HepG2 (cell line): Measurements from ENCODE around the gene DIS3L2. TPM values are rescaled to one million over a fixed set of nuclear protein-coding genes. Genes with fewer than 3 reads are reported as not detected.

ENCODE experiments used
- ATAC-seq: fragments of 200-7000 bp; cut with Tn5 transposase; 3 replicates; pipeline ENCODE4 v1.9.1; 2020; ENCODE audit warnings: mild to moderate bottlenecking, moderate library complexity
- BruUV-seq: library from RNA; stranded (reverse); fragments of 400-500 nt; replicated peaks from 2 replicates; lab custom pipeline; 2021; lab: Mats Ljungman, UMichigan
- CTCF ChIA-PET: fragments of 300-600 bp; formaldehyde crosslinking; extraction: SDS; loops from one replicate; lab custom pipeline; 2021; ENCODE audit warnings: low total read pairs, inconsistent platforms, low intra/inter-chr PET ratio; lab: Yijun Ruan, JAX
- POLR2A ChIA-PET: fragments of 350-600 bp; sonication (Branson Sonifier 250); formaldehyde crosslinking; loops from one replicate; lab custom pipeline; 2020; ENCODE audit warnings: antibody characterized with exemption, inconsistent platforms; lab: Yijun Ruan, JAX
- DNase-seq: peaks from one replicate; pipeline ENCODE4 v3.0.0-alpha.2; 2015; ENCODE audit warnings: low spot score
- FAIRE-seq: peaks from 3 replicates; lab custom pipeline; 2011; peaks lifted over from hg19 to GRCh38; lab: Jason Lieb, UNC
- H2AFZ ChIP-seq: one replicate; pipeline ENCODE4 v1.6.1; 2011; ENCODE audit warnings: low read length, inconsistent platforms
- H3K27ac ChIP-seq: fragments of 300-600 bp; 3 replicates; pipeline ENCODE4 v1.8.0; 2011; ENCODE audit warnings: mixed run types, mild to moderate bottlenecking, mixed read lengths, low read length, inconsistent platforms; ENCODE audit not compliant: insufficient read depth; ENCODE audit errors: extremely low read length
- H3K27me3 ChIP-seq, 2 experiments: fragments of 200-600 bp in 1 of 2; 2 replicates in 1 of 2; 3 replicates in 1 of 2; pipeline versions ENCODE4 v1.6.0 to v1.8.0; 2011; ENCODE audit warnings: low read length in 2 of 2, mild to moderate bottlenecking in 2 of 2, moderate library complexity in 2 of 2, inconsistent platforms in 1 of 2; ENCODE audit not compliant: insufficient read depth in 2 of 2, control insufficient read depth in 1 of 2
- H3K36me3 ChIP-seq, 2 experiments: fragments of 200-600 bp in 1 of 2; replicated peaks in 1 of 2; 2 replicates in 1 of 2; 3 replicates in 1 of 2; pipeline versions ENCODE4 v1.5.1 to v1.8.0; 2011; ENCODE audit warnings: low read length in 2 of 2, inconsistent platforms in 1 of 2; ENCODE audit not compliant: insufficient read depth in 2 of 2, control insufficient read depth in 1 of 2
- H3K4me1 ChIP-seq: 2 replicates; pipeline ENCODE4 v1.5.1; 2012; ENCODE audit warnings: low read length, inconsistent platforms; ENCODE audit not compliant: insufficient read depth
- H3K4me2 ChIP-seq: 2 replicates; pipeline ENCODE4 v1.6.0; 2011; ENCODE audit warnings: low read depth, low read length, inconsistent platforms
- H3K4me3 ChIP-seq, 3 experiments: fragments of 200-600 bp in 1 of 3; sonication (generic), shearing (Covaris generic) in 1 of 3; replicated peaks in 1 of 3; 2 replicates each; pipeline ENCODE4 v1.5.1; 2011 to 2016; ENCODE audit warnings: low read length in 3 of 3, inconsistent platforms in 2 of 3, low read depth in 2 of 3, mild to moderate bottlenecking in 2 of 3, control low read depth in 1 of 3, mixed read lengths in 1 of 3; ENCODE audit not compliant: insufficient read depth in 1 of 3
- H3K79me2 ChIP-seq: one replicate; pipeline ENCODE4 v1.6.1; 2011; ENCODE audit warnings: low read length, inconsistent platforms; ENCODE audit not compliant: insufficient read depth
- H3K9ac ChIP-seq: 2 replicates; pipeline ENCODE4 v1.6.0; 2011; ENCODE audit warnings: mild to moderate bottlenecking, low read depth, low read length, inconsistent platforms; ENCODE audit not compliant: insufficient read depth
- H3K9me3 ChIP-seq: 2 replicates; pipeline ENCODE4 v1.5.1; 2012; ENCODE audit warnings: mild to moderate bottlenecking, low read length
- H4K20me1 ChIP-seq: 2 replicates; pipeline ENCODE4 v1.6.0; 2011; ENCODE audit warnings: inconsistent platforms, mild to moderate bottlenecking, low read length, moderate library complexity; ENCODE audit not compliant: insufficient read depth
- ATF3 ChIP-seq: sonication (generic); formaldehyde crosslinking; IDR thresholded peaks from 2 replicates; pipeline ENCODE4 v1.4.0; 2020; ENCODE audit warnings: missing genetic modification reagents
- CEBPG ChIP-seq: IDR thresholded peaks from 2 replicates; pipeline ENCODE4 v1.6.1; 2016
- ELF4 ChIP-seq: sonication (generic); formaldehyde crosslinking; IDR thresholded peaks from 2 replicates; pipeline ENCODE4 v1.5.0; 2020; ENCODE audit warnings: missing genetic modification reagents, mild to moderate bottlenecking, moderate library complexity, borderline replicate concordance
- GMEB2 ChIP-seq: IDR thresholded peaks from 2 replicates; pipeline ENCODE4 v1.6.1; 2016; ENCODE audit warnings: missing biosample characterization, missing genetic modification reagents, low read depth
- HCFC1 ChIP-seq: fragments of 150-350 bp; IDR thresholded peaks from 2 replicates; pipeline ENCODE4 v1.6.1; 2014; ENCODE audit warnings: low read depth, low read length
- HNF4A ChIP-seq: sonication (generic); formaldehyde crosslinking; IDR thresholded peaks from 2 replicates; pipeline ENCODE4 v1.4.0; 2020; ENCODE audit warnings: missing genetic modification reagents
- KLF6 ChIP-seq: IDR thresholded peaks from 2 replicates; pipeline ENCODE4 v1.8.0; 2016; ENCODE audit warnings: missing biosample characterization, missing genetic modification reagents
- MAFG ChIP-seq: sonication (generic); formaldehyde crosslinking; IDR thresholded peaks from 2 replicates; pipeline ENCODE4 v1.5.1; 2020; ENCODE audit warnings: mild to moderate bottlenecking, missing genetic modification reagents
- RARA ChIP-seq: IDR thresholded peaks from 2 replicates; pipeline ENCODE4 v1.6.1; 2016; ENCODE audit warnings: missing genetic modification reagents, missing compliant biosample characterization
- RBM22 ChIP-seq: fragments of 200-400 bp; formaldehyde crosslinking; optimal IDR thresholded peaks from 2 replicates; pipeline ENCODE3; 2017; ENCODE audit warnings: mild to moderate bottlenecking, low read length, moderate library complexity
- RFXANK ChIP-seq: IDR thresholded peaks from 2 replicates; pipeline ENCODE4 v1.6.1; 2016
- RXRB ChIP-seq: IDR thresholded peaks from 2 replicates; pipeline ENCODE4 v1.6.1; 2016; ENCODE audit warnings: borderline replicate concordance, missing genetic modification reagents, missing compliant biosample characterization
- SNAPC2 ChIP-seq: sonication (generic); formaldehyde crosslinking; IDR thresholded peaks from 2 replicates; pipeline ENCODE4 v1.8.1; 2022; ENCODE audit warnings: mild to moderate bottlenecking, missing genetic modification reagents
- UBTF ChIP-seq: sonication (generic); formaldehyde crosslinking; IDR thresholded peaks from 2 replicates; pipeline ENCODE4 v1.4.0; 2020; ENCODE audit warnings: mild to moderate bottlenecking, missing genetic modification reagents
- ZKSCAN5 ChIP-seq: sonication (generic); formaldehyde crosslinking; IDR thresholded peaks from 2 replicates; pipeline ENCODE4 v1.5.1; 2020; ENCODE audit warnings: mild to moderate bottlenecking, missing genetic modification reagents
- ZNF317 ChIP-seq: sonication (generic); formaldehyde crosslinking; IDR thresholded peaks from 2 replicates; pipeline ENCODE4 v1.5.0; 2020; ENCODE audit warnings: mild to moderate bottlenecking, missing genetic modification reagents
- ZNF512 ChIP-seq: sonication (generic); formaldehyde crosslinking; IDR thresholded peaks from 2 replicates; pipeline ENCODE4 v1.4.0; 2020; ENCODE audit warnings: mild to moderate bottlenecking, missing genetic modification reagents
- ZNF775 ChIP-seq: sonication (generic); formaldehyde crosslinking; IDR thresholded peaks from 2 replicates; pipeline ENCODE4 v1.4.0; 2020; ENCODE audit warnings: missing genetic modification reagents, mild to moderate bottlenecking, moderate library complexity, borderline replicate concordance
- WGBS: methylation state at CpG from one replicate; pipeline ENCODE4 v1.1.6; 2017; ENCODE audit warnings: low lambda C conversion rate; 5-methylcytosine and 5-hydroxymethylcytosine counted together
- in situ Hi-C: cut with HindIII; loops from 2 replicates; pipeline ENCODE4 v1.10.0; 2017; ENCODE audit warnings: low pct_unique_long_range_greater_than_20kb; ENCODE audit not compliant: extremely low pct_ligation_motif_present
- intact Hi-C: fragments of 100-400 bp; cut with micrococcal nuclease; formaldehyde crosslinking; loops from one replicate; pipeline ENCODE4 v1.10.0; 2022; ENCODE audit not compliant: unreplicated experiment
- polyA plus RNA-seq, 8 experiments: library from polyadenylated mRNA; depleted of rRNA in 3 of 8; stranded (reverse) in 7 of 8; unstranded in 1 of 8; fragments of >200 nt; fragmentation: Illumina TruSeq in 4 of 8; extraction: Trizol in 4 of 8; gene quantifications; 2 replicates each; pipeline versions ENCODE4 v1.2.1 to v1.2.3, GENCODE V29; 2011 to 2016; ENCODE audit warnings: low read depth in 4 of 8, missing spikeins in 1 of 8, mixed read lengths in 1 of 8; ENCODE audit not compliant: insufficient read depth in 1 of 8
- total RNA-seq, 5 experiments: library from RNA; depleted of rRNA; stranded (reverse); fragments of >200 nt; fragmentation: Illumina TruSeq; extraction: Trizol; gene quantifications; 2 replicates each; pipeline ENCODE4 v1.2.3, GENCODE V29; 2016; ENCODE audit warnings: low read depth in 1 of 5
- TF ChIP-seq, protein P1 (sequence below): sonication (generic); formaldehyde crosslinking; IDR thresholded peaks from 2 replicates; pipeline ENCODE4 v1.4.0; 2020; ENCODE audit warnings: missing genetic modification reagents
- TF ChIP-seq, protein P2 (sequence below): sonication (generic); formaldehyde crosslinking; conservative IDR thresholded peaks from 2 replicates; pipeline ENCODE4 v1.8.0; 2022; ENCODE audit warnings: missing genetic modification reagents

Gene DIS3L2
- total and polyA plus RNA-seq, 2 of the 13 experiments (the other 11 are each of a cell fraction or from before 2014, with no cell fraction given): 7.0 to 23.9 TPM

GRCh38 chr2:232343821-232344220 lies 382.3 kb downstream of the DIS3L2 start:
- Histone ChIP-seq H3K79me2 (no peaks in the 10 kb centered on the region), H3K27ac (no peak overlapping the region), H3K9ac (no peak overlapping the region), H3K27me3 (peaks cover 0 to 21% of the 10 kb centered on the region in 2 experiments; a peak in 3 of 5 replicates), H3K4me3 (no peak overlapping the region), H3K4me2 (no peak overlapping the region), H3K4me1 (no peaks in the 10 kb centered on the region), H4K20me1 (peaks cover 2% of the 10 kb centered on the region; the same call in 1 of the 2 replicates), H3K9me3 (no peaks in the 10 kb centered on the region), H3K36me3 (no peaks in the 10 kb centered on the region), H2AFZ (no peak overlapping the region)
- intact Hi-C loops (no loop called here), in situ Hi-C loops (no loop called here)
- no TSS peak for BruUV-seq
- ATAC-seq: no peak
- ChIA-PET CTCF (no interaction called here), POLR2A (no interaction called here)
- DNase-seq: no peak
- FAIRE-seq: no peak
- 52% methylated on average over 6 of the region's 6 CpGs for WGBS
- no peak for TF ChIP-seq RARA
- TF ChIP-seq SNAPC2: no peak
- no peak for TF ChIP-seq HCFC1
- TF ChIP-seq GMEB2 (CRISPR knock-in tag): no peak
- TF ChIP-seq RXRB (CRISPR knock-in tag): no peak
- TF ChIP-seq KLF6 (CRISPR knock-in tag): no peak
- no peak for TF ChIP-seq ZKSCAN5 (CRISPR knock-in tag)
- no peak for TF ChIP-seq HNF4A (CRISPR knock-in tag)
- TF ChIP-seq, protein P1, sequence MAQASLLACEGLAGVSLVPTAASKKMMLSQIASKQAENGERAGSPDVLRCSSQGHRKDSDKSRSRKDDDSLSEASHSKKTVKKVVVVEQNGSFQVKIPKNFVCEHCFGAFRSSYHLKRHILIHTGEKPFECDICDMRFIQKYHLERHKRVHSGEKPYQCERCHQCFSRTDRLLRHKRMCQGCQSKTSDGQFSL (CRISPR knock-in tag): no peak
- TF ChIP-seq RFXANK: no peak
- TF ChIP-seq CEBPG (CRISPR knock-in tag): no peak
- no peak for TF ChIP-seq RBM22
- no peak for TF ChIP-seq ZNF775 (CRISPR knock-in tag)
- no peak for TF ChIP-seq ZNF512 (CRISPR knock-in tag)
- TF ChIP-seq, protein P2, sequence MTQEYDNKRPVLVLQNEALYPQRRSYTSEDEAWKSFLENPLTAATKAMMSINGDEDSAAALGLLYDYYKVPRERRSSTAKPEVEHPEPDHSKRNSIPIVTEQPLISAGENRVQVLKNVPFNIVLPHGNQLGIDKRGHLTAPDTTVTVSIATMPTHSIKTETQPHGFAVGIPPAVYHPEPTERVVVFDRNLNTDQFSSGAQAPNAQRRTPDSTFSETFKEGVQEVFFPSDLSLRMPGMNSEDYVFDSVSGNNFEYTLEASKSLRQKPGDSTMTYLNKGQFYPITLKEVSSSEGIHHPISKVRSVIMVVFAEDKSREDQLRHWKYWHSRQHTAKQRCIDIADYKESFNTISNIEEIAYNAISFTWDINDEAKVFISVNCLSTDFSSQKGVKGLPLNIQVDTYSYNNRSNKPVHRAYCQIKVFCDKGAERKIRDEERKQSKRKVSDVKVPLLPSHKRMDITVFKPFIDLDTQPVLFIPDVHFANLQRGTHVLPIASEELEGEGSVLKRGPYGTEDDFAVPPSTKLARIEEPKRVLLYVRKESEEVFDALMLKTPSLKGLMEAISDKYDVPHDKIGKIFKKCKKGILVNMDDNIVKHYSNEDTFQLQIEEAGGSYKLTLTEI (CRISPR knock-in tag): no peak
- no peak for TF ChIP-seq ZNF317 (CRISPR knock-in tag)
- no peak for TF ChIP-seq MAFG (CRISPR knock-in tag)
- no peak for TF ChIP-seq ATF3 (CRISPR knock-in tag)
- no peak for TF ChIP-seq ELF4
- no peak for TF ChIP-seq UBTF (CRISPR knock-in tag)
